HG03039 (cell line): ENCODE data around the gene PTPN3.

Source experiments
- ATAC-seq: cut with Tn5 transposase; IDR thresholded peaks from one replicate; pipeline ENCODE4 v1.9.1; 2021; ENCODE audit warnings: mild to moderate bottlenecking, moderate library complexity; ENCODE audit not compliant: unreplicated experiment

The PTPN3 gene

DNA sequence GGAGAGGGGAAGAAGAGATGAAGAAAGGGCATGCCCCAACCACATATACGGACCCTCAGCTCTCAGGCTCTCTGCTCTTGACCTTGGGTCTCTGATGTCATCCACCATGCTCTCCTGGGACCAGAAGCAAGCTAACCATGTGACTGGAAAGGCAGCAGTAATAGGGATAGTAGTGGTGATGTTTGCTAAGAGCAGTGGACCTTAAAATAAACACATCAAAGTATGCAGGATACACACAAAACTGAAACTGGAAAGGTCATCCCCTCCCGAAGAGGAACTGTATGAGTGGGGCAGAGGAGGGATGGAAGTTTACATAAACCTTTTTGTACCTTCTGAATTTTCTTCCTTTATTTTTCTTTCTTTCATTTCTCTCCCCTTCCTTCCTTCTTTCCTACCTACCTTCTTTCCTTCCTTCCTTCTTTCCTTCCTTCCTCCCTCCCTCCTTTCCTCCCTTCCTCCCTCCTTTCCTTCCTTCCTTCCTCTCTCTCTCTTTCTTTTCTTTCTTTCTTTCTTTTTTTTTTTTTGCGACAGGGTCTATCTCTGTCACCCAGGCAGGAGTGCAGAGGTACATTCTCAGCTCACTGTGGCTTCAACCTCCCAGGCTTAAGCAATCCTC is 8.1 kb upstream of the PTPN3 start:
- ATAC-seq = no peak

DNA sequence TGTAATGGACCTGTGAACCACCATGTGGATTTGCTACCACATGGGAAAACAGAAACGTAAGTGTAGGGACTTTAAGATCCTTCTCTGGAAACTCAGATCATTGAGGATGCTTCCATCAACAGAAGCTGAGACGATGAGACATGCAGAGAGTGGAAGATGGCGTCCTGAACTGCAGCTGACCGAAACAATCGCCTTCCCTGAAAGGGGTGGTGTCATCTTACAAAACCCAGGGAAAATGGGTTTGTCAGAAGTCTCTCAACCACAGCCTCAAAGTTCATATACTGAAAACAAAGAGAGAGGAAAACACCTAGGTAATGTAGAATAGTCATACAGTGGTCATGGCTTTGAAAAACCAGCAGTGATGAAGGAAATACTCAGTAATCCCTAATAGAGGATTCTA is 6.6 kb upstream of the PTPN3 start:
- no peak for ATAC-seq

- no peak for ATAC-seq
These were observed 2.4 kb upstream of the PTPN3 start for GRCh38 chr9:109500421-109500974.

- no peak for ATAC-seq
These were observed 1.7 kb upstream of the PTPN3 start for GRCh38 chr9:109499631-109500410.

DNA sequence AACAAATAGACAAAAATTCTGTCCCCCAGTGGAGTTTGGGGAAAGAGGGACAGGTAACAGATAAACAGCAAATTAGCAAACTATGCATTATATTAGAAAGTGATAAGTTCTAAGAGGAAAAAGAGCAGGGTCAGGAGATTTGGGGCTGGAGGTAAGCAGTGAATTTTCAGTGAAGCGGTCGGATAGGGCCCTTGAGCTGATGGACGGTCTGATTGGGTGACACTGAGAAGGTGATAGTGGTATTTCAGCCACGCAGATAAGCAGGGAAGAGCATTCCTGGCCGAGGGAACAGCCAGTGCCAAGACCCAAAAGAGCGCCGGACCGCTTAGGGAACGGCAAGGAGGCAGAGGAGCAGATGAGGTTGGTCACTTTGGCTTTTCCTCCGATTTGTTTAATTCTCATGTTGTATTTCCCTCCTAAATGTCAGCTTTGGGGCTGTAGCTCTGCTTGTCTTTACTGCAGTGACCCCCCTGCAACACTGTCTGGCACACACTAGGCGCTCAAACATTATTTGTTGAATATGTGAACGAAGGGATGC is 1.1 kb upstream of the PTPN3 start:
- ATAC-seq = no peak

DNA sequence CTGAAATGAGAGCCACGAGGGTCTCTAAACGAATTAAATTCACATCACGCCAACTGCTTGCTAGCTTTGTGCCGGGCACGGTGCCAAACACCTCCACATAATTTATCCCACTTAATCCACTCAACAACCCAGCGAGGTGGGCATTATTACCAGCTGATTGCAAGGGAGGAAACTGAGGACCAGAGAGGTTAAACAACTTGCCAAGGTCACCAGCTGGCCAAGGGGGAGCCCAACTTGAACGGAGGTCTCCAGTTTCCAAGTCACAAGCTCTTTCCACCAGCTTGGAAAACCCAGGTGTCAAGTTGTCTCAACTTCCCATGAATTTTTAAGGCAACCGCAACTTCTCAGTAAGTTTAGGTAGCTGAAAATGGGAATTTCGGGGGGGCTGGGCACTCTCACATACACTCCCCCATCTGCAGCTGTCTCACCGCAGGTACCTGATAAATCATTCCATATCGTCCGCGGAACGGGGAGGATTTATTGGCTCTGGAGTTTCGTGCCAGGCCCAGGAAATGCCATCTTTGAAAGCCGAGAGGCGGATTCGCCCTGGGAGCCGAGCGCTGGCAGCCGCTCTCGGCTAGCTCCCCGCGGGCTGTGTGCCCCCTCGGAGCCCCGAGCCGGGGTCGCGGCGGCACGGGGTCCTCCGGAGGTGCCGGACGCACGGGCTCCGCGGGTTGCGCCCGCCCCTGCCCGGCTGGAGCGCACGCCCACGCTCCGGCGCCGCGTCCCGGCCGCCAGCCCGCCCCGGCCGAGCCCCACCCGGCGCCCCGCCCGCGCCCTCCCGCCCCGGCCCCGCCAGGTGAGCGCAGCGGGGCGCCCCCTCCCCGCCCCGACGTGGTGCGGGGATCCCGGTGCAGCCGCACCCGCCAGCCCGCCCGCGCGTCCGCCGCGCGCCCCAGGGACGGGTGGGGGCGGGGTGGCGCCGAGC is 617 bp downstream of the PTPN3 start:
- no peak for ATAC-seq

- no peak for ATAC-seq
These were observed 1.3 kb downstream of the PTPN3 start for GRCh38 chr9:109496841-109497225.

GRCh38 chr9:109496218-109496617 is 1.9 kb downstream of the PTPN3 start:
- ATAC-seq = no peak

DNA sequence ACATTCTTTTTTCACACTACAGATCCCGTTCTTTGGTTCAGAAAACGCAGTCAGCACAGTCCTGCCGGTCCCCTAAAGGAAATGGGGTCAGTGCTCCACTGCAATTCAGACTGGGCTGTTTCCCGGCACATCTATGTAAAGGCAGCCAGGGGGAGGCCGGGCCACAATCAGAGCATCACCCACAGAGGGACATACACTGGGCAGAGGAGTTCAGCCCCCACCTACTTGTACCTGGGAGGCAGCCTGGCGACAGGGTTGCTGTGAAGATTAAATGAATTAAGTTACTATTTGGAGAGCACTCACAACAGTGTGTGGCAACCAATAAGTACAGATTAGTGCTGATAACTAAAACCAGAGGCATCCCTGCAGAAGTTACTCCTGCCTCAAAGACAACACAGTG is 4.5 kb downstream of the PTPN3 start:
- ATAC-seq = no peak

DNA sequence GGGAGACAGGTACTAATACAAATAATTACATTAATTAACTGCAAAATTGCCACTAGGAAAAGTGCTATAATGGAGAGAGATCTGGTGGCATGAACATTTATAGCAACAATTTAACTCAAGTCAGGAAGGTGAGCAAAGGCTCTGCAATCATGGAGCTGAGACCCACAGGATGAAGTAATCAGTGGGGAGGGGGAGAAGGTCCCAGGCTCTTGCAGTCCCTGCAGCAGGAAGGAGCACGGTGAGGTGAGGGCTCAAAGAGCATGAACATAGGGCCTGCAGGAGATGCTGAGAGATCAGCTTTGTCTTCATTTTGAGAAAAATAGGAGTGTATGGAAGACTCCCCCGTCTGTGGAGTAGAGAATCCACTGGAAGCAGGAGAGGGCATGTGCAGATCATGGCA is 6.5 kb downstream of the PTPN3 start:
- ATAC-seq = no peak

GRCh38 chr9:109488791-109489492 is 9.2 kb downstream of the PTPN3 start:
- ATAC-seq = no peak

GRCh38 chr9:109488351-109488750 is 9.8 kb downstream of the PTPN3 start:
- ATAC-seq = no peak

GRCh38 chr9:109487247-109487646 is 10.9 kb downstream of the PTPN3 start:
- ATAC-seq = no peak

DNA sequence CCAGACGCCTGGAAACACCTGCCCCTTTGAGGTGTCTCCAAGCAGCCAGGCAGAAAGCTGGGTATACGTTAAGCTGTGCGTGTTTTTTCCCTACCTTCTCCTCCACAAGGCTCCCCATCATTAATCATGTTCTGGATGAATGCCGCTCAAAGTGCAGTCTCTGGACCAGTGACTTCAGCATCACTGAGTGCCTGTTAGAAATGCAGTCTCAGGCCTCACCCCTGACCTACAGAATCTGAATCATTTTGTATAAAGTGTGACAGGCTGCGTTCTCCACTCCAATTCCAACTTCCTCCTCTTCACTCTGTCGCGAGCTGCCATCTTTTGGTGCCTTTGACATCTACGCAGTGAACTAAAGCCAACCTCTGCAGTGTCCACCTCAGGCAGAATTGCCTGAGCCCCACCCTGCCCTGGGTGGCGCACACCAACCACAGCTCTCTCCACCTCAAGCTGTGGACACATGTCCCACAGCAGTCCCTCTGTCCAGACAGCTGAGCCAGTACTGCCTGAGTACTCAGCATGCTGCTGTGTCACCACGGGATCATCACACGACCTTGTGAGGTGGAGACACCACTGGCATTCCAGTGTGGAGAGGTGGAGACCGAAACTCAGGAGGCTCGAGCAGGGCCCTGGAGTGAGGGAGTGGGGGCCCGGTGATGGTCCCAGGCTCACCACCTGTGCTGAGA is 14.2 kb downstream of the PTPN3 start:
- ATAC-seq = no peak

DNA sequence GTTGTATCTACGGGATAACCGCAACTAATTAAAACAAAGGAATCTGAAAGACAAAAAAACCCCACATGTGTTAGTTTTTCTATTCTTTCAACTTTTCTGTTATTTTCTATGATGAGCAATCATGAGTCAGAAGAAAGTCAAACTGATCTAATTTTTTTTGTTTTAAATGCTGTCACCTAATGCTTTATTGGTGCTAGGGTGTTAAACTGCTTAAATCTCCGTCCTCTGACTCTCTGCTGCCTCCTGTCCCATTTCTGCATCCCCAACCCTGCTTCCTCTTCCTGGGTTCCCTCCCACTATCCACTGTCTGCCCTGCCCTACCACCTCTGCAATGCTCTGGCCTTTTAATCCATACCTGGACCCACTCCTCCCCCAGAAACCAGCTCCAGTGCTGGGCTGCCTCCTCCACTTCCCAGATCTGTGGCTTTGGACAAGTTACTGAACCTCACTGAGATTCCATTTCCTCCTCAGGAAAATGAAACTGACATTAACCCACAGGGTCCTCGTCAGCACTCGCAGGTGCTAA is 15.7 kb downstream of the PTPN3 start:
- no peak for ATAC-seq

- no peak for ATAC-seq
These were observed 16.3 kb downstream of the PTPN3 start for GRCh38 chr9:109481856-109482255.

- no peak for ATAC-seq
These were observed 18.3 kb downstream of the PTPN3 start for GRCh38 chr9:109479822-109480221.

DNA sequence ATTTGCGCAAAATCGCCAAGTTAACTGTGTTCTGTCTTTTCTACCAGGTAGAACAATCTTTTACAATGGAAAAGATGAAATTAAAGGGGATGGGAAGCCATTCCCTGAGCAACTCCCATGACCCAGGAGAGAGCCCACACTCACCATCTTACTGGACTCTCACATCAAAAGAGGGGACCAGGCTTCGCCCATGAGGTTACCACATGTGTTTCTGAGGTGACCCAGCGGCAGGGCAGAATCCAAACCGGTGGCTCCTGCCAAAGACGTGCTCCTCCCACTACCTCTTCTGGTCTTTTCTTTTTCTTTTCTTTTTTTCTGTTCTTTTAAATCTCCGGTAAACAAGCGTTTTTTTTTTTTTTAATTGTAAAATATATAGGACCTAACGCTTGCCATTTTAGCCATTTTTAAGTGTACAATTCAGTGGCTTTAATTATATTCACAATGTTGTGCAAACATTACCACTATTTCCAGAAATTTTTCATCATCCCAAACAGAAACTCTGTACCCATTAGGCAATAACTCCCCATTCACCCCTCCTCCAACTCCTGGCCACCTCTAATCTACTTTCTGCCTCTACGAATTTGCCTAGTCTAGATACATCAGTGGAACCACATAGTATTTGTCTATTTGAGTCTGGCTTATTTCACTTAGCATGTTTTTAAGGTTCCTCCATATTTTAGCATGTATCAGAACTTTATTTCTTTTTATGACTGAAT is 19.3 kb downstream of the PTPN3 start:
- ATAC-seq = no peak

- ATAC-seq = no peak
These were observed 20.0 kb downstream of the PTPN3 start for GRCh38 chr9:109478051-109478563.
